GM12878 (cell line): Measurements from ENCODE around the gene FAM110A. TPM values are rescaled to one million over a fixed set of nuclear protein-coding genes. Genes with fewer than 3 reads are reported as not detected.

ENCODE experiments used
- ATAC-seq: fragments of 200-7000 bp; cut with Tn5 transposase; 3 replicates; pipeline ENCODE4 v1.9.1; 2020; ENCODE audit warnings: mild to moderate bottlenecking, moderate library complexity
- BruUV-seq: library from RNA; stranded (reverse); fragments of 400-500 nt; replicated peaks from 2 replicates; lab custom pipeline; 2021; lab: Mats Ljungman, UMichigan
- CTCF ChIA-PET: fragments of 300-600 bp; sonication (Branson Sonifier 250); formaldehyde crosslinking; extraction: SDS; loops from one replicate; lab custom pipeline; 2021; ENCODE audit warnings: inconsistent platforms; lab: Yijun Ruan, JAX
- POLR2A ChIA-PET: fragments of 350-600 bp; formaldehyde crosslinking; extraction: SDS; loops from one replicate; lab custom pipeline; 2021; ENCODE audit warnings: inconsistent platforms; lab: Charles Lee
- RAD21 ChIA-PET: fragments of 300-600 bp; sonication (Branson Sonifier 250); formaldehyde crosslinking; loops from one replicate; lab custom pipeline; 2023; ENCODE audit warnings: antibody characterized with exemption; ENCODE audit not compliant: unreplicated experiment; lab: Charles Lee
- SMC1A ChIA-PET: fragments of 300-600 bp; sonication (Branson Sonifier 250); formaldehyde crosslinking; loops from one replicate; lab custom pipeline; 2023; ENCODE audit not compliant: unreplicated experiment, uncharacterized antibody; lab: Charles Lee
- DNase-seq: peaks from one replicate; pipeline ENCODE4 v3.0.0-alpha.2; 2011; ENCODE audit warnings: low read depth, low spot score
- FAIRE-seq: peaks from 3 replicates; lab custom pipeline; 2011; peaks lifted over from hg19 to GRCh38; lab: Jason Lieb, UNC
- H2AFZ ChIP-seq: 2 replicates; pipeline ENCODE4 v1.6.0; 2011; ENCODE audit warnings: low read depth, low read length, control low read depth; ENCODE audit not compliant: control insufficient read depth
- H3K27ac ChIP-seq: 2 replicates; pipeline ENCODE4 v1.5.1; 2011; ENCODE audit warnings: control low read depth; ENCODE audit not compliant: control insufficient read depth, insufficient read depth
- H3K27me3 ChIP-seq, 2 experiments: replicated peaks in 1 of 2; 2 replicates each; pipeline versions ENCODE4 v1.6.0 to v1.6.1; 2011; ENCODE audit warnings: low read length in 1 of 2; ENCODE audit not compliant: control insufficient read depth in 2 of 2, insufficient read depth in 2 of 2
- H3K36me3 ChIP-seq, 2 experiments: 2 replicates each; pipeline ENCODE4 v1.5.1; 2011; ENCODE audit warnings: low read length in 1 of 2; ENCODE audit not compliant: control insufficient read depth in 2 of 2, insufficient read depth in 2 of 2
- H3K4me1 ChIP-seq: 2 replicates; pipeline ENCODE4 v1.6.1; 2011; ENCODE audit warnings: mild to moderate bottlenecking, low read length, moderate library complexity, mixed read lengths; ENCODE audit not compliant: control insufficient read depth, insufficient read depth
- H3K4me2 ChIP-seq: 2 replicates; pipeline ENCODE4 v1.6.0; 2011; ENCODE audit warnings: control low read depth; ENCODE audit not compliant: control insufficient read depth, insufficient read depth
- H3K4me3 ChIP-seq: fragments of 200-600 bp; sonication (generic); 2 replicates; pipeline ENCODE4 v1.5.1; 2016
- H3K79me2 ChIP-seq: 2 replicates; pipeline ENCODE4 v1.6.0; 2011; ENCODE audit warnings: low read length; ENCODE audit not compliant: control insufficient read depth, insufficient read depth
- H3K9ac ChIP-seq: 2 replicates; pipeline ENCODE4 v1.8.0; 2011; ENCODE audit warnings: low read length, control low read depth, mixed read lengths; ENCODE audit not compliant: control insufficient read depth, insufficient read depth
- H3K9me3 ChIP-seq: replicated peaks from 3 replicates; pipeline ENCODE4 v1.5.1; 2011; ENCODE audit warnings: mild to moderate bottlenecking, low read length; ENCODE audit not compliant: control insufficient read depth, insufficient read depth
- H4K20me1 ChIP-seq: 2 replicates; pipeline ENCODE4 v1.6.0; 2011; ENCODE audit not compliant: control insufficient read depth, insufficient read depth
- EGR1 ChIP-seq, 2 experiments: IDR thresholded peaks; 1 replicate in 1 of 2; 2 replicates in 1 of 2; pipeline ENCODE4 v1.6.1; 2011 to 2012; ENCODE audit warnings: low read depth in 2 of 2, low read length in 2 of 2, borderline replicate concordance in 1 of 2, mild to moderate bottlenecking in 1 of 2, moderate library complexity in 1 of 2
- ELK1 ChIP-seq: IDR thresholded peaks from 2 replicates; pipeline ENCODE4 v1.6.1; 2012; ENCODE audit warnings: low read depth, low read length, improper control_type of control experiment
- NRF1 ChIP-seq: conservative IDR thresholded peaks from 2 replicates; pipeline ENCODE4 v1.6.1; 2011; ENCODE audit warnings: mild to moderate bottlenecking, low read depth, low read length, improper control_type of control experiment
- RAD21 ChIP-seq: IDR thresholded peaks from 2 replicates; pipeline ENCODE4 v1.6.1; 2011; ENCODE audit warnings: mild to moderate bottlenecking, low read depth, low read length, moderate library complexity; ENCODE audit not compliant: insufficient read depth
- RELA ChIP-seq: fragments of 450-650 bp; IDR thresholded peaks from 2 replicates; pipeline ENCODE4 v1.8.0; 2014; ENCODE audit warnings: borderline replicate concordance; ENCODE audit not compliant: partially characterized antibody
- ZBED1 ChIP-seq: IDR thresholded peaks from 2 replicates; pipeline ENCODE4 v1.6.1; 2016; ENCODE audit warnings: borderline replicate concordance
- ZNF217 ChIP-seq: fragments of 450-650 bp; IDR thresholded peaks from 2 replicates; pipeline ENCODE4 v1.6.1; 2017; ENCODE audit warnings: antibody characterized with exemption, mild to moderate bottlenecking
- WGBS: methylation state at CpG from one replicate; pipeline ENCODE4 v1.1.6; 2016; ENCODE audit warnings: low lambda C conversion rate; ENCODE audit not compliant: insufficient replicate concordance, insufficient coverage; ENCODE audit errors: missing lambda C conversion rate; 5-methylcytosine and 5-hydroxymethylcytosine counted together
- in situ Hi-C: fragments of 300-500 bp; cut with MboI; formaldehyde crosslinking; loops from 9 replicates; pipeline ENCODE4 v1.14.3; 2018; ENCODE audit warnings: mixed read lengths
- intact Hi-C: fragments of 100-400 bp; cut with micrococcal nuclease; formaldehyde crosslinking; loops from one replicate; pipeline ENCODE4 v1.14.2; 2022; ENCODE audit not compliant: unreplicated experiment
- polyA plus RNA-seq, 11 experiments: library from polyadenylated mRNA; depleted of rRNA in 4 of 11; unstranded in 6 of 11; stranded (reverse) in 5 of 11; fragments of >200 nt; fragmentation: Nextera tagmentation in 4 of 11; fragmentation: Illumina TruSeq in 1 of 11; extraction: Ambion mirVana in 4 of 11; extraction: Trizol in 1 of 11; gene quantifications; 1 replicate in 1 of 11; 2 replicates in 10 of 11; pipeline versions ENCODE4 v1.2.1 to v1.2.3, GENCODE V29; 2011 to 2016; ENCODE audit warnings: inconsistent platforms in 2 of 11, missing spikeins in 2 of 11, low read depth in 1 of 11
- total RNA-seq, 4 experiments: library from RNA; depleted of rRNA in 3 of 4; stranded (reverse); fragments of >200 nt in 3 of 4; fragmentation: Illumina TruSeq in 1 of 4; extraction: Trizol in 1 of 4; gene quantifications; 2 replicates each; pipeline versions ENCODE4 v1.2.1 to v1.2.3, GENCODE V29; 2013 to 2021
- TF ChIP-seq, protein P1 (sequence below): IDR thresholded peaks from 2 replicates; pipeline ENCODE4 v1.6.1; 2011; ENCODE audit warnings: low read depth, low read length, improper control_type of control experiment, borderline replicate concordance
- TF ChIP-seq, protein P2 (sequence below): fragments of 450-650 bp; formaldehyde crosslinking; IDR thresholded peaks from 2 replicates; pipeline ENCODE4 v1.4.0; 2020; ENCODE audit warnings: mild to moderate bottlenecking, moderate library complexity

The FAM110A gene
- total and polyA plus RNA-seq, 10 of the 15 experiments (the other 5 are each of a cell fraction or from before 2014, with no cell fraction given), result 1.1 to 14.8 (median 7.4) TPM

DNA sequence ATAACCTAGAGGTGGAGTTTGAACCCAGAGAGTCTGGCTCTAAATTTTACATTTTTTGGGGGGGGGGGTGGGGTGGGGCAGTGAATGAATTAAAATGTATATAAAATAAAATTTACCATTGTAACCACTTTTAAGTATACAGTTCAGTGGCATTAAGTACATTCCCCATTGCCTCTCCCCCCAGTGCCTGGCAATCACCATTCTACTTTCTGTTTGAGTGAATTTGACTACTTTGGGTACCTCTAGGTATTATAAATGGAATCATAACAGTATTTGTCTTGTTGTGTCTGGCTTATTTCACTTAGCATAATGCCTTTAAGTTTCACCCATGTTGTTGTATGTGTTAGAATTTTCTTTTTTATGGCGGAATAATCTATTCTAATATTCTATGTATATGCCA lies 2.7 kb downstream of the FAM110A start:
- SMC1A ChIA-PET, result interaction anchor here (1.0 kb wide), 1 partner anchor 121 kb away, joined by 3 read pairs; no protein-coding TSS in a partner anchor
- H3K36me3 ChIP-seq, result no peaks in the 10 kb centered on the region
- in situ Hi-C loops (no loop called here), intact Hi-C loops (no loop called here)
- RAD21 ChIA-PET, result interaction anchor here (1.4 kb wide), 1 partner anchor 119 kb away, joined by 8 read pairs; no protein-coding TSS in a partner anchor
- BruUV-seq, result no TSS peak
- H4K20me1 ChIP-seq, result no peaks in the 10 kb centered on the region
- TF ChIP-seq NRF1, result no peak
- TF ChIP-seq, protein P1, sequence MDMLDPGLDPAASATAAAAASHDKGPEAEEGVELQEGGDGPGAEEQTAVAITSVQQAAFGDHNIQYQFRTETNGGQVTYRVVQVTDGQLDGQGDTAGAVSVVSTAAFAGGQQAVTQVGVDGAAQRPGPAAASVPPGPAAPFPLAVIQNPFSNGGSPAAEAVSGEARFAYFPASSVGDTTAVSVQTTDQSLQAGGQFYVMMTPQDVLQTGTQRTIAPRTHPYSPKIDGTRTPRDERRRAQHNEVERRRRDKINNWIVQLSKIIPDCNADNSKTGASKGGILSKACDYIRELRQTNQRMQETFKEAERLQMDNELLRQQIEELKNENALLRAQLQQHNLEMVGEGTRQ, result no peak
- no peak for TF ChIP-seq EGR1 (IDR thresholded peaks at IDR 0.05; ENCODE audit: borderline replicate concordance in 1 of 2, low read depth in 2 of 2, low read length in 2 of 2)
- DNase-seq, result no peak
- H2AFZ ChIP-seq, result no peak overlapping the region
- POLR2A ChIA-PET, result no interaction called here
- H3K9me3 ChIP-seq, result no peaks in the 10 kb centered on the region; the same call in 2 of the 3 replicates
- CTCF ChIA-PET, result interaction anchor here (1.0 kb wide), 1 partner anchor 119 kb away, joined by 5 read pairs; no protein-coding TSS in a partner anchor
- no peak overlapping the region for H3K27ac ChIP-seq
- H3K4me2 ChIP-seq, result peak overlapping the region; percentile 78
- no peak overlapping the region for H3K9ac ChIP-seq
- no peaks in the 10 kb centered on the region for H3K27me3 ChIP-seq
- 55% methylated on average over 1 of the region's 1 CpG for WGBS
- H3K79me2 ChIP-seq, result peaks cover 18% of the 10 kb centered on the region
- peaks cover 16% of the 10 kb centered on the region for H3K4me1 ChIP-seq
- no peak overlapping the region for H3K4me3 ChIP-seq
- peak; percentile 23 for FAIRE-seq
- no peak for ATAC-seq

GRCh38 chr20:839015-839414 lies 5.5 kb downstream of the FAM110A start:
- Histone ChIP-seq H3K9ac (no peak overlapping the region), H3K4me2 (no peak overlapping the region), H3K9me3 (no peaks in the 10 kb centered on the region; the same call in 2 of the 3 replicates), H4K20me1 (no peaks in the 10 kb centered on the region), H3K27ac (no peak overlapping the region), H3K4me3 (no peak overlapping the region), H3K36me3 (no peaks in the 10 kb centered on the region; a peak in 1 of 4 replicates), H3K27me3 (no peaks in the 10 kb centered on the region), H3K79me2 (peaks cover 15% of the 10 kb centered on the region), H3K4me1 (peaks cover 18% of the 10 kb centered on the region), H2AFZ (no peak overlapping the region)
- BruUV-seq, result no TSS peak
- ATAC-seq (no peak), FAIRE-seq (no peak), DNase-seq (no peak)
- WGBS, result 96% methylated on average over 5 of the region's 5 CpGs
- ChIA-PET CTCF (no interaction called here), SMC1A (interaction anchor here (1.2 kb wide), 1 partner anchor 10 kb away, joined by 3 read pairs; no protein-coding TSS in a partner anchor), POLR2A (no interaction called here), RAD21 (no interaction called here)
- in situ Hi-C loops, result no loop called here
- intact Hi-C loops, result no loop called here
- TF ChIP-seq RELA (no peak), ZBED1 (no peak), RAD21 (no peak), ELK1 (no peak), ZNF217 (no peak)
- TF ChIP-seq, protein P2, sequence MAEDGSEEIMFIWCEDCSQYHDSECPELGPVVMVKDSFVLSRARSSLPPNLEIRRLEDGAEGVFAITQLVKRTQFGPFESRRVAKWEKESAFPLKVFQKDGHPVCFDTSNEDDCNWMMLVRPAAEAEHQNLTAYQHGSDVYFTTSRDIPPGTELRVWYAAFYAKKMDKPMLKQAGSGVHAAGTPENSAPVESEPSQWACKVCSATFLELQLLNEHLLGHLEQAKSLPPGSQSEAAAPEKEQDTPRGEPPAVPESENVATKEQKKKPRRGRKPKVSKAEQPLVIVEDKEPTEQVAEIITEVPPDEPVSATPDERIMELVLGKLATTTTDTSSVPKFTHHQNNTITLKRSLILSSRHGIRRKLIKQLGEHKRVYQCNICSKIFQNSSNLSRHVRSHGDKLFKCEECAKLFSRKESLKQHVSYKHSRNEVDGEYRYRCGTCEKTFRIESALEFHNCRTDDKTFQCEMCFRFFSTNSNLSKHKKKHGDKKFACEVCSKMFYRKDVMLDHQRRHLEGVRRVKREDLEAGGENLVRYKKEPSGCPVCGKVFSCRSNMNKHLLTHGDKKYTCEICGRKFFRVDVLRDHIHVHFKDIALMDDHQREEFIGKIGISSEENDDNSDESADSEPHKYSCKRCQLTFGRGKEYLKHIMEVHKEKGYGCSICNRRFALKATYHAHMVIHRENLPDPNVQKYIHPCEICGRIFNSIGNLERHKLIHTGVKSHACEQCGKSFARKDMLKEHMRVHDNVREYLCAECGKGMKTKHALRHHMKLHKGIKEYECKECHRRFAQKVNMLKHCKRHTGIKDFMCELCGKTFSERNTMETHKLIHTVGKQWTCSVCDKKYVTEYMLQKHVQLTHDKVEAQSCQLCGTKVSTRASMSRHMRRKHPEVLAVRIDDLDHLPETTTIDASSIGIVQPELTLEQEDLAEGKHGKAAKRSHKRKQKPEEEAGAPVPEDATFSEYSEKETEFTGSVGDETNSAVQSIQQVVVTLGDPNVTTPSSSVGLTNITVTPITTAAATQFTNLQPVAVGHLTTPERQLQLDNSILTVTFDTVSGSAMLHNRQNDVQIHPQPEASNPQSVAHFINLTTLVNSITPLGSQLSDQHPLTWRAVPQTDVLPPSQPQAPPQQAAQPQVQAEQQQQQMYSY, result no peak
